Ecto neural progenitor cell (in vitro differentiated cells): ENCODE measurements around the gene MUTYH.

Experiments
- DNase-seq: peaks from one replicate; pipeline ENCODE4 v3.0.0-alpha.2; 2018; ENCODE audit warnings: low spot score

The MUTYH gene

GRCh38 chr1:45348966-45349677 is 8.9 kb upstream of the MUTYH start:
- no peak for DNase-seq

DNA sequence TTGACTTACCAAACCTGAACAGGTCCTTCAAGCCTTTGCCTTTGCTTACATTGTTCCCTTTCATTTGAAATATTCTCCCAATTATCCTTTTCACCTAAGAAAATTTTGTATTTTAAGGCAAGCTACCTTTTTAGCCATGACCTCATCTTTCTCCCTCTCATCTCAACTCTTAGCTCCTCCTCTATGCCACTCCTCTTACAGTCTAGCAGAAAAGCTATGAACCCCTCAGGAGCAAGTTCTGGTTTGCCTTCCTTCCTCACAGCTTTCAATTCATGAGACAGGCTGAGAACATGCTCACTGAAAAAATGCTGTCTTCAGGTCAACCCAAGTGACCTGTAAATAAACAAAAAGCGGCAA is 8.3 kb upstream of the MUTYH start:
- no peak for DNase-seq

DNA sequence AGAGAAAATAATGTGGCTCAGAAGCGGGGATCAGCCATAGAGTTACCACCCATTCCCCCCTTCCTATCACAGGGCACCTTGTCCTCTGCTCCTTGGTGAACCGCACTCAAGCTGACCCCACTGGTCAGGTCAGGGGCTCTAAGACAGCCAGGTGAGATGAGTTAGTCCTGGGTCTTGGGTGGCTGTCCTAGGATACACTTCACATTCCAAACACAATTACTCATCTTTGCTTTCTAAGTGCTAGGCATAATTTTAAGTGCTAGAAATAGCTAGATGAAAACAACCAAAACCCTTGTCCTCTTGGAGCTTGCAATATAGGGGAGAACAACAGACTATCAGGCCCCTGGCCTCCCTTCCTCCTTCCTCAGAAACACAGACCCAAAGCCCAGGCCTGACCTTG is 7.8 kb upstream of the MUTYH start:
- DNase-seq: no peak

DNA sequence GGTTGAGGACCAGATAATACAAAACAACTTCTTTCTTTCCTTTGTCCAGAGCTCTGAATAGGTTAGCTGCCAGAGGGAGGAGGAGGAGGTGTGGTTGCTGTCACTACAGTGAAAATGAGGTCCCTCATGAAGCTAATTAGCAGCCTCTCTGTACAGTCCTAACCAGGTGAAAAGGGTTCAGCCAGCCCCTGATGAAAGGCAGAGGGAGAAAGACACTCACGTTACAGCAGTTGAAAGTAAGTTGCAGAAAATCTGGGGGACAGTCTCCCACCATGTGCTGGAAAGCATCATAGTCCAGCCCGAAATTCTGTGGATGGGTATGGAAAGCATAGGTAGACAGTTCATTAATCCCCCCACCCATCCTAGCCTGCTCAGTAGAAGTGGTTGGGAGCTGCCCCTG is 6.2 kb upstream of the MUTYH start:
- no peak for DNase-seq

DNA sequence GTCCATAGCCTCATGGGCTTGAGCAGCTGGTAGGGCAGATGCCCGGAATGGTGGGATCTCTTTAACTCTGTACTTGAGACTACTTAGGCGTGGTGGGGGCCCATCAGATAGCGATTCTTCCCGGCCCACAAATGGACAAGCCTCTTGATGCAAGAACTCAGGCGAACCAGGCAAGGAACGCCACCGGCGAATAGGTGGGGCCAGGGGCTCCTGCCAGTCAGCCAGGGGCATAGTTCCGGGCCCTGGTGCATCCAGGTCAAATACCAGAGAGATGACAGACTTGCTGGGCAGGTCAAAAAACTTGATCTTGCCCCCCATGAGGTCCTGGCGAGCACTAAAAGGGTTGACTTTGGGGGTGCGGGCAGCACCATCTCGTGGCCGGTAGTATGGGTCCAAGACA is 4.8 kb upstream of the MUTYH start:
- no peak for DNase-seq

DNA sequence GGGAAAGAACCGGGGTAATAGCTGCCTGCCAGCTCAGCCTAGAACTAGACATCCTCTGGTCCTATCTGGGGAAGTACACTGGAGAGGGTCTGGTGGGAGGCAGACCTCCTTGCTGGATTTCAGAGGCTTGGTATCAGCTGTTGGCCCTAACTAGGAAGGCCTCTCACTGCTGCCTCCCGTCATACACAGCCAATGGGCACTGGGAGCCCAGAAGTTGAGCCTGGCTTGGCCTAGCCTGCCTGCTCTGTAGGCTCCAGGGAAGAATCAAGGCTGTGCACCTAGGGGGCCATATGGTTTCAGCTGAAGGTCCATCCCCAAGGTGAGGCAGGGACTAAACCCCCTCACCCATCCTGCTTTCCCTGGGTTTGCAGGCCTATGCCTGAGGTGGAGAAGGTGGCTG is 4.3 kb upstream of the MUTYH start:
- DNase-seq: no peak

GRCh38 chr1:45340816-45341466 is 701 bp upstream of the MUTYH start:
- DNase-seq: no peak

GRCh38 chr1:45337630-45338325 is 2.5 kb downstream of the MUTYH start:
- DNase-seq: no peak

GRCh38 chr1:45335855-45336324 is 4.3 kb downstream of the MUTYH start:
- DNase-seq: no peak

- no peak for DNase-seq
Measured at GRCh38 chr1:45334308-45335245, 5.7 kb downstream of the MUTYH start.

- no peak for DNase-seq
Measured at GRCh38 chr1:45332346-45332720, 7.9 kb downstream of the MUTYH start.

- DNase-seq: no peak
Measured at GRCh38 chr1:45331436-45332345, 8.5 kb downstream of the MUTYH start.

- DNase-seq: peak; percentile 66
Measured at GRCh38 chr1:45329445-45329844, 10.8 kb downstream of the MUTYH start.

DNA sequence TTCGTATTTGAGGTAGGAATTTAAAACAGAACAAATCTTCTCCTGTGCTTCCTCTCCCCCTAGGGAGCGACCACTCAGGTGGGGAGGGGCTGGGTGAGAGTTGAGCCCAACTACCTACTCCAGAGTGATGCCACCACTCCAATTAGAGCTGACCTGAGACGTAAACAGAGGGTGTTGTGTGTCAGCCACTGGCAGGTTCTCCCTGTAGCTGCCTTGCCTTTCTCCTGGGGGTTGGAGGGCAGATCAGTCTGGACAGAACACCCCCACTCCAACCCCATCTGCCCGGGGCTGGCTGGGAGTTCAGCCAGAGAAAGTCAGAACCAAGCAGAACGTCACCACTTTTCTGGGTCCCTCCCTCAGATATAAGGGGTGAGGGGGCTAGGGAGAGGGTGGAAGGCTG is 11.6 kb downstream of the MUTYH start:
- DNase-seq: no peak

DNA sequence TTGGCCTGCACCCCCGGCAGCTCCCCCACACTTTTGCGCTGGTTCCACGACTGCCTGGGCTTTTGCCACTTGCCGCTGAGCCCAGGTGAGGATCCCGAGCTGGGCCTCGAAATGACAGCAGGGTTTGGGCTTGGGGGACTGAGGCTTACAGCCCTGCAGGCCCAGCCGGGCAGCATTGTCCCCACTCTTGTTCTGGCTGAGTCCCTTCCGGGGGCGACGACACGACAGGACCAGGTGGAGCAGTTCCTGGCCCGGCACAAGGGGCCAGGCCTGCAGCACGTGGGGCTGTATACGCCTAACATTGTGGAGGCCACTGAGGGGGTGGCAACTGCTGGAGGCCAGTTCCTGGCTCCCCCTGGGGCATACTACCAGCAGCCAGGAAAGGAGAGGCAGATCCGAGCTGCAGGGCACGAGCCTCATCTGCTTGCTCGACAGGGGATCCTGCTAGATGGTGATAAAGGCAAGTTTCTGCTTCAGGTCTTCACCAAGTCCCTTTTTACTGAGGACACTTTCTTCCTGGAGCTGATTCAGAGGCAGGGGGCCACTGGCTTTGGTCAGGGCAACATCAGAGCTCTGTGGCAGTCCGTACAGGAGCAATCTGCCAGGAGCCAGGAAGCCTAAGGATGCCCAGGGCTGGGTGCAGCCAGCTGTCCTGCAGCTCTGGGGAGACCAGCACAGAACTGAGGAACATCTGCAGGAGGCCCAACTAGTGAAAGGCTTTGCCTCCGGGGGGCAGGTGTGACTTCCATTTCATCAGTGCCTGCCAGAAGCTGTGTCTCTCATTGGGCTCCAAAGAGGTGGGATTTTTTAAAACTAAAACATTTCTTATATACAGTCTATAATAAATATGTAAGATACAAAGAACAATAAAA is 12.4 kb downstream of the MUTYH start:
- DNase-seq: no peak

DNA sequence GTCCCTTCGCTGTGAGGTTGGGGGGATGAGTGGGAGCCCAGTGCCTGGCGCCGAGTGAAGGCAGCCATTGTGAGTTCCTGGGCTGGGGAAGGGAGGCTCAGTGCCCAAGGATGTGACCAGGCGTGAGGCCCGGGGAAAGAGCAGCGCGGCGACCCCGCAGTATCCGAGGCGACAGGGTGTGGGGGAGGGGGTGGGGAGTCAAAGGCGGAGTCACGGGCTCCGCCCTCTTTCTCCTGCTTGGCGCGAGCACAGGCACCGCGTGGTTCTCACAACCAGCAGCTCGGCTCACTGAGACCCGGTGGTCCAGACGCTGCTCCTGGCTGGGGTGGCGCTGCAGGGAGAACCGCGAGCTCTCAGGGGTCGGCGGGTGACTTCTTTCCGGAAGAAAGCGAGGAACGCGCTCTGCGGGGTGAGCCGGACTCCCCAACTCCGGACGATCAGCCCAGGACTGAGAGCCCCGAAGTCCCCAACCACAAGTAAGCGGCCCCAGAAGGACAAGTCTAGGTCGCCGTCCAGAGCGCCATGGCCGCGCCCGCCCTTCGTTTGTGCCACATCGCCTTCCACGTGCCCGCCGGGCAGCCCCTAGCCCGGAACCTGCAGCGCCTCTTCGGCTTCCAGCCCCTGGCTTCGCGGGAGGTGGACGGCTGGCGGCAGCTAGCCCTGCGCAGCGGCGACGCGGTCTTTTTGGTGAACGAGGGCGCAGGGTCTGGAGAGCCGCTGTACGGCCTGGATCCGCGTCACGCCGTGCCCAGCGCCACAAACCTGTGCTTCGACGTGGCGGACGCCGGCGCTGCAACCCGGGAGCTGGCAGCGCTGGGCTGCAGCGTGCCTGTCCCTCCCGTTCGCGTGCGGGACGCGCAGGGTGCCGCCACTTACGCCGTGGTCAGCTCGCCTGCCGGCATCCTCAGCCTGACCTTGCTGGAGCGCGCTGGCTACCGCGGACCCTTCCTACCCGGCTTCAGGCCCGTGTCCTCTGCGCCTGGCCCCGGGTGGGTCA is 13.3 kb downstream of the MUTYH start, which contains the start of gene HPDL:
TSS of gene HPDL (plus strand) at position 269 of the 997 bp plus-strand sequence. CDS start at position 523, 254 bp downstream.
- peak; percentile 91 for DNase-seq

DNA sequence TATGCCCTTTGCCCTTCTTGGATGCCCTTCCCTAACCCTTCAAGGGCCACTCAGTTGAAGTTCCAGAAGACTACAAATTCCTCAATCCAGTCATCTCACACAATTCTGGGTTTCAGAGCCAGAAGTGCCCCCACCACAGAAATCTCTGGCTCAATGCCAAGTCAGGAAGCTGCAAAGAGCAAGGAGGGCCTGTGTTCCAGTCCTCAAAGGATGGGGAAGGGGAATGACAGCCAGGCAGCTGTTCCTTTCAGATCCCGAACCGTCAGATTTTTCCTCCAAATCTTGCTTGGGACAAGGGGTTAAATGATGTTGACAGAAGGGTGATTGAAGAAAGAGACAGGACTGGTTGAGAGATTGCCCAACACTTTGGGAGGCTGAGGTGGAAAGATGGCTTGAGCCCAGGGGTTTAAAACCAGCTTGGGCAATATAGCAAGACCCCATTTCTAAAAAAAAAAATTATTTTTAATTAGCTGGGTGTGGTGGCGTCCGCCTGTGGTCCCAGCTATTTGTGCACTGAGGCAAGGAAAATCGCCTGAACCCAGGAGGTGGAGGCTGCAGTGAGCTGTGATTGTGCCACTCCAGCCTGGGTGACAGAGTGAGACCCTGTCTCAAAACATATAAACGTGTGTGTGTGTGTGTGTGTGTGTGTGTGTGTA is 14.3 kb downstream of the MUTYH start:
- DNase-seq: no peak

GRCh38 chr1:45322486-45323040 is 17.7 kb downstream of the MUTYH start:
- DNase-seq: no peak
